Measurements from ENCODE around the gene OSMR. TPM values are rescaled to one million over a fixed set of nuclear protein-coding genes. Genes with fewer than 3 reads are reported as not detected.
A peak's percentile ranks its signal among the peaks of the same experiment; 100 is the strongest.

Gene OSMR
- 10 to 100 TPM in 1 of 2 donors, 1 to 10 TPM in 1; 3.0 to 14.3 TPM for total RNA-seq

GRCh38 chr5:38845526-38846378, at the start of gene OSMR:
Gene OSMR (plus strand): TSS chr5:38846012. CDS start chr5:38869045, 23,033 bp downstream.
- Histone ChIP-seq H3K27me3 (no peaks in the 10 kb centered on the region), H3K9me3 (no peaks in the 10 kb centered on the region), H3K9ac (ENCODE audit: low read depth in 2 of 2, low read length in 2 of 2) (peak within 1 kb of the TSS; percentile 63 to 84), H3K4me1 (no peaks in the 10 kb centered on the region), H3K27ac (peak within 1 kb of the TSS; percentile 80), H3K4me3 (peak within 1 kb of the TSS; percentile 40), H3K36me3 (no peaks in the 10 kb centered on the region)
- TF ChIP-seq CTCF (IDR thresholded peaks at IDR 0.05): no peak
- peak; percentile 70 for DNase-seq
- intact Hi-C loops (cut with DNase I): no loop called here

- H3K9me3 ChIP-seq: no peaks in the 10 kb centered on the region
- H3K4me3 ChIP-seq: no peak overlapping the region
- no peak for TF ChIP-seq CTCF (IDR thresholded peaks at IDR 0.05)
- no peak for DNase-seq
- no peak overlapping the region for H3K9ac ChIP-seq (ENCODE audit: low read depth in 2 of 2, low read length in 2 of 2)
- H3K36me3 ChIP-seq: no peaks in the 10 kb centered on the region
- intact Hi-C loops (cut with DNase I): no loop called here
- no peaks in the 10 kb centered on the region for H3K4me1 ChIP-seq
- H3K27ac ChIP-seq: no peak overlapping the region
- no peaks in the 10 kb centered on the region for H3K27me3 ChIP-seq
Measured at GRCh38 chr5:38796742-38797108, 49.1 kb upstream of the OSMR start.

GRCh38 chr5:38797838-38798237, 48.0 kb upstream of the OSMR start:
- Histone ChIP-seq H3K9ac (ENCODE audit: low read depth in 2 of 2, low read length in 2 of 2) (no peak overlapping the region), H3K4me1 (no peaks in the 10 kb centered on the region), H3K4me3 (no peak overlapping the region), H3K27me3 (no peaks in the 10 kb centered on the region), H3K9me3 (no peaks in the 10 kb centered on the region), H3K27ac (no peak overlapping the region), H3K36me3 (no peaks in the 10 kb centered on the region)
- intact Hi-C loops (cut with DNase I): no loop called here
- TF ChIP-seq CTCF (IDR thresholded peaks at IDR 0.05): no peak
- no peak for DNase-seq

- Histone ChIP-seq H3K4me3 (no peak overlapping the region), H3K27me3 (no peaks in the 10 kb centered on the region), H3K27ac (no peak overlapping the region), H3K4me1 (no peaks in the 10 kb centered on the region), H3K9me3 (no peaks in the 10 kb centered on the region), H3K36me3 (no peaks in the 10 kb centered on the region), H3K9ac (ENCODE audit: low read depth in 2 of 2, low read length in 2 of 2) (no peak overlapping the region)
- intact Hi-C loops (cut with DNase I): no loop called here
- no peak for DNase-seq
- TF ChIP-seq CTCF (IDR thresholded peaks at IDR 0.05): no peak
Measured at GRCh38 chr5:38799556-38800377, 46.0 kb upstream of the OSMR start.

GRCh38 chr5:38800515-38800914, 45.3 kb upstream of the OSMR start:
- Histone ChIP-seq H3K36me3 (no peaks in the 10 kb centered on the region), H3K27me3 (no peaks in the 10 kb centered on the region), H3K4me1 (no peaks in the 10 kb centered on the region), H3K9ac (ENCODE audit: low read depth in 2 of 2, low read length in 2 of 2) (no peak overlapping the region), H3K9me3 (no peaks in the 10 kb centered on the region), H3K4me3 (no peak overlapping the region), H3K27ac (no peak overlapping the region)
- no peak for TF ChIP-seq CTCF (IDR thresholded peaks at IDR 0.05)
- intact Hi-C loops (cut with DNase I): no loop called here
- no peak for DNase-seq
